BJ (cell line): ENCODE results near the gene ANTXR2. TPM values are rescaled to one million over a fixed set of nuclear protein-coding genes. Genes with fewer than 3 reads are reported as not detected.
A peak's percentile ranks its signal among the peaks of the same experiment; 100 is the strongest.

Experiments
- CTCF ChIA-PET: fragments of 350-600 bp; formaldehyde crosslinking; extraction: SDS; loops from one replicate; lab custom pipeline; 2021; ENCODE audit warnings: antibody characterized with exemption, inconsistent platforms; lab: Yijun Ruan, JAX
- POLR2A ChIA-PET: fragments of 300-600 bp; sonication (Branson Sonifier 250); formaldehyde crosslinking; extraction: SDS; loops from one replicate; lab custom pipeline; 2021; ENCODE audit warnings: antibody characterized with exemption; lab: Charles Lee
- DNase-seq: peaks from one replicate; pipeline ENCODE4 v3.0.0-alpha.2; 2011; ENCODE audit warnings: low read depth
- H3K27me3 ChIP-seq: 2 replicates; pipeline ENCODE4 v1.6.0; 2011; ENCODE audit warnings: low read length; ENCODE audit not compliant: control insufficient read depth, insufficient read depth
- H3K36me3 ChIP-seq: 2 replicates; pipeline ENCODE4 v1.5.1; 2011; ENCODE audit warnings: low read length; ENCODE audit not compliant: control insufficient read depth, insufficient read depth
- H3K4me3 ChIP-seq: 2 replicates; pipeline ENCODE4 v1.5.1; 2011; ENCODE audit warnings: low read depth, mild to moderate bottlenecking, control low read depth, low read length
- polyA plus RNA-seq: library from polyadenylated mRNA; depleted of rRNA; stranded (reverse); fragments of >200 nt; gene quantifications from 2 replicates; pipeline ENCODE4 v1.2.3, GENCODE V29; 2011
- TF ChIP-seq, protein P1 (sequence below): IDR thresholded peaks from 2 replicates; pipeline ENCODE4 v1.5.1; 2011; ENCODE audit warnings: low read depth, mild to moderate bottlenecking, control low read depth, inconsistent platforms, low read length, moderate library complexity; ENCODE audit not compliant: insufficient read depth

ANTXR2 gene
- polyA plus RNA-seq, 1 experiment, result 18.9 TPM

DNA sequence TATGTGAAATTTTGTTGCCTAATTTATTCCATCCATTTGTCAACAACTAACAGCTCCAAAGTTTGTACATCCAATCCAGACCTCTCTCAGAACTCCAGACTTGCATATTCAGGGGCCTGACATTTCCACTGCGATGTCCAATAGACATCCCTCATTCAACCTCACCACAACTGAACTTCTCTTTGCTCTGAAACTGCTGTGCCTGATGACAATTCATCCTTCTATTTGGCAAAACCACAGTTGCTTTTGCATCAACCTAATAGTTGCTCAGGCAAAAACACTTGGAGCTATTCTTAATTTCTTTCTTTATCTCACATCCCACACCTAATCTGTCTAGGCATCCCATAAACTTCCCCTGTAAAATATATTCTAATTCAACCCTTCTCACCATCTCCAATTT is 56.5 kb downstream of the ANTXR2 start:
- DNase-seq, result no peak
- no peaks in the 10 kb centered on the region for H3K36me3 ChIP-seq
- H3K27me3 ChIP-seq, result no peaks in the 10 kb centered on the region
- POLR2A ChIA-PET, result no interaction called here
- no peak overlapping the region for H3K4me3 ChIP-seq
- CTCF ChIA-PET, result no interaction called here
- TF ChIP-seq, protein P1, sequence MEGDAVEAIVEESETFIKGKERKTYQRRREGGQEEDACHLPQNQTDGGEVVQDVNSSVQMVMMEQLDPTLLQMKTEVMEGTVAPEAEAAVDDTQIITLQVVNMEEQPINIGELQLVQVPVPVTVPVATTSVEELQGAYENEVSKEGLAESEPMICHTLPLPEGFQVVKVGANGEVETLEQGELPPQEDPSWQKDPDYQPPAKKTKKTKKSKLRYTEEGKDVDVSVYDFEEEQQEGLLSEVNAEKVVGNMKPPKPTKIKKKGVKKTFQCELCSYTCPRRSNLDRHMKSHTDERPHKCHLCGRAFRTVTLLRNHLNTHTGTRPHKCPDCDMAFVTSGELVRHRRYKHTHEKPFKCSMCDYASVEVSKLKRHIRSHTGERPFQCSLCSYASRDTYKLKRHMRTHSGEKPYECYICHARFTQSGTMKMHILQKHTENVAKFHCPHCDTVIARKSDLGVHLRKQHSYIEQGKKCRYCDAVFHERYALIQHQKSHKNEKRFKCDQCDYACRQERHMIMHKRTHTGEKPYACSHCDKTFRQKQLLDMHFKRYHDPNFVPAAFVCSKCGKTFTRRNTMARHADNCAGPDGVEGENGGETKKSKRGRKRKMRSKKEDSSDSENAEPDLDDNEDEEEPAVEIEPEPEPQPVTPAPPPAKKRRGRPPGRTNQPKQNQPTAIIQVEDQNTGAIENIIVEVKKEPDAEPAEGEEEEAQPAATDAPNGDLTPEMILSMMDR, result no peak

- DNase-seq, result peak; percentile 50
- no peaks in the 10 kb centered on the region for H3K36me3 ChIP-seq
- POLR2A ChIA-PET, result no interaction called here
Measured at GRCh38 chr4:80015407-80016189, 57.4 kb downstream of the ANTXR2 start.

DNA sequence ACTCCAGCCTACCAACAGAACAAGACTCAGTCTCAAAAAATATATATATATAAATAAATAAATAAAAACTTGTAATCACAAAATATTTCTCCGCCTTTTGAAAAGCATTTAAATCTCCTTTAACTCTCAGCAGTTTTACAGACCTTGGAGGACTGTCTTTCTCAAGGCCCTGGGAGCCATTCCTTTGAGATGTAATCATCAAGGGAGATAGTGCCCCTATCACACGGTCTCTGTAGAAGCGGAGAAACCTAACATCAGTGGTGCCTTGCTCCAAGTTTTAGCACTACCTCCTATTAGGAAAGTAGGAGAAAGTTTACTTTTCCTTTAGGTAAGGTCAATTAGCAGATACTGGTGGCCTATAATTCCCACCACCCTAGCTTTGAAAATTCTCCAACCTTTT is 58.5 kb downstream of the ANTXR2 start:
- POLR2A ChIA-PET, result no interaction called here
- Histone ChIP-seq H3K36me3 (no peaks in the 10 kb centered on the region), H3K27me3 (no peaks in the 10 kb centered on the region), H3K4me3 (no peak overlapping the region)
- no peak for DNase-seq
- TF ChIP-seq, protein P1, result no peak
- CTCF ChIA-PET, result no interaction called here

More at GRCh38 chr4:80015407-80016189, 57.4 kb downstream of the ANTXR2 start:
- Histone ChIP-seq H3K27me3 (no peaks in the 10 kb centered on the region), H3K4me3 (no peak overlapping the region)
- TF ChIP-seq, protein P1, result no peak
- CTCF ChIA-PET, result no interaction called here

- no peak for DNase-seq
- ChIA-PET CTCF (interaction anchor here (0.6 kb wide), 1 partner anchor 85 kb away, joined by 3 read pairs; no protein-coding TSS in a partner anchor), POLR2A (no interaction called here)
- Histone ChIP-seq H3K36me3 (0 out of 2 replicates have a peak, but pooled peaks cover 1% of the 10 kb centered on the region), H3K27me3 (no peaks in the 10 kb centered on the region), H3K4me3 (no peak overlapping the region)
- TF ChIP-seq, protein P1, result no peak
Measured at GRCh38 chr4:80012291-80012690, 60.7 kb downstream of the ANTXR2 start.

DNA sequence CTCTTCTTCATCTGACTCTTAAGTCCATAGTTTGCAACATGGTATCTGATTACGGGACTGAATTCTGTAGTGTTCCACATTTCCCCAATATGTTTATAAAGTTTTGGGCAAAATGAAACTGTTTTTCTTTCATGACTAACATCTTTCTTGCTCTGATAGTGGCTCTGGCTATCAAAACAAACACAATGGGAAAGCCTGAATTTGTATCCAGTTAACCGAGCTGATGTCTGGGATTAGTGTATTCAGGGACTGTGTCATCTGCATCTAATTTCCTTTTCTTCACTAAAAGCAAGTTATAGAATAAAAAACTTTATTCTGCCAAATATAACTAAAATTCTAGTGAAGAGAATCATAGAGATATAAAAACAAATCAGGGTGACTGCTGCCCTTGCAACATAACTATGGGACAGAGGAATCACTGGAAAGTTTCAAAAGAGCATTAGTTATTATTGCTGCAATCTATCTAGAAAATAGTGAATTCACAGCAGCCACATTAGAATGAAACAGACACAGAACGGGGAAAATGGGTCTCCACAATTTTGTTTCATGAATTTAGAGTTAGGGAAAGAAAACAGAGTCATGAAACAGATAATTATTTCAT is 61.3 kb downstream of the ANTXR2 start:
- TF ChIP-seq, protein P1, result no peak
- peak; percentile 82 for DNase-seq
- Histone ChIP-seq H3K4me3 (no peak overlapping the region), H3K27me3 (no peaks in the 10 kb centered on the region), H3K36me3 (0 out of 2 replicates have a peak, but pooled peaks cover 1% of the 10 kb centered on the region)
- ChIA-PET POLR2A (no interaction called here), CTCF (interaction anchor here (0.6 kb wide), 1 partner anchor 86 kb away, joined by 3 read pairs; no protein-coding TSS in a partner anchor)
